AG04450 (cell line): ENCODE data around the gene RHOT1. TPM values are rescaled to one million over a fixed set of nuclear protein-coding genes. Genes with fewer than 3 reads are reported as not detected.
"Not testable (repeated sequence)": the region's sequence is repeated elsewhere in the genome, so short reads cannot be mapped to it uniquely, and the experiment has no call there.

ENCODE experiments used
- CTCF ChIA-PET: fragments of 300-600, 350-600 bp; formaldehyde crosslinking; extraction: SDS; loops from one replicate; lab custom pipeline; 2022; ENCODE audit warnings: antibody characterized with exemption, inconsistent platforms; lab: Charles Lee
- POLR2A ChIA-PET: fragments of 350-600 bp; formaldehyde crosslinking; extraction: SDS; loops from one replicate; lab custom pipeline; 2021; ENCODE audit warnings: antibody characterized with exemption, inconsistent platforms; lab: Yijun Ruan, JAX
- DNase-seq: peaks from one replicate; pipeline ENCODE4 v3.0.0-alpha.2; 2011; ENCODE audit warnings: low read depth, low spot score
- H3K27ac ChIP-seq: one replicate; pipeline ENCODE4 v1.5.1; 2012; ENCODE audit warnings: low read depth, low read length, control low read depth
- H3K27me3 ChIP-seq: one replicate; pipeline ENCODE4 v1.6.0; 2012; ENCODE audit warnings: low read length; ENCODE audit not compliant: control insufficient read depth, insufficient read depth
- H3K4me3 ChIP-seq: 2 replicates; pipeline ENCODE4 v1.5.1; 2011; ENCODE audit warnings: mild to moderate bottlenecking, low read depth, low read length, control low read depth
- H3K9me3 ChIP-seq: 2 replicates; pipeline ENCODE4 v1.5.1; 2012; ENCODE audit warnings: low read length; ENCODE audit not compliant: control insufficient read depth, insufficient read depth
- CTCF ChIP-seq: IDR thresholded peaks from 2 replicates; pipeline ENCODE4 v1.5.1; 2011; ENCODE audit warnings: low read depth, low read length, control low read depth, inconsistent platforms
- polyA plus RNA-seq: library from polyadenylated mRNA; depleted of rRNA; stranded (reverse); fragments of >200 nt; gene quantifications from 2 replicates; pipeline ENCODE4 v1.2.3, GENCODE V29; 2011

Gene RHOT1
- polyA plus RNA-seq, 1 experiment = 59.0 TPM

DNA sequence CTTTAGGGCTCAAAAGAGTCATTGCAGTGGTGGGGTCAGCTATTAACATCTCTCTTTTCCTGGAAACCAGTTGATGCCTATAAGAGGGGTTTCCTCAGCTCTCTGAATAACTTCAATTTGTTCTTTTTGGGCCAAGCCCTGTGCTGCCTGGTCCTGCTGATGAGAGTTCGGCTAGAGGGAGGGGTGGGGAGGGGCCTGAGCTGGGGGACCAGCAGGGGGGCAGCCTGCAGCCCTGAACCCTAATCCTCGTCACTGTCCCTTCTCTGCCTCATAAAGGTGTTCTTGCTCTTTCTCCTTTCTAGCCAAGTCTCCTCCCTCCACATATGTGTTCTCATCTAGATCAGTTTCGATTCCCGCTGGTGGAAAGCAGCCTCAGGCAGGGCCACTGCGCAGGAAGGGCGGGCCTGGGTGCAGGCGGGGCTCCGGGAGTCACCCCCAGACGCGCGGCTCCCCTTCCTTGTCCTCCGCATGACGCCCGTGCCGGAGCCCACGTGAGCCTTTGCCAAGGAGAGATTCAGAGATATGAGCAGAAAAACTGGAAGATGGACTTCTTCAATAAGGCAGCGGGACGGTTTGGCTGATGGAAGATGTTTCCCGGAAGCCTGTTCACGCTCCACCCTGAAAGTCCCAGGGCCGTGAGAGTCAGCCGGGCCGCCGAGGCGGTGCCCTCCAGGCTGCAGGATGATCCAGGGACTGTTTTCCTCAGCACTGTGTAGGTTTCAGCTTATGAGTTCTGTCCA lies 15.0 kb upstream of the RHOT1 start:
- H3K27ac ChIP-seq = peak overlapping the region; percentile 33
- peak; percentile 15 for DNase-seq
- ChIA-PET CTCF (interaction anchor here (1.6 kb wide), 1 partner anchor 11 kb away, joined by 17 read pairs; no protein-coding TSS in a partner anchor), POLR2A (no interaction called here)
- H3K27me3 ChIP-seq = no peaks in the 10 kb centered on the region
- peak overlapping the region; percentile 62 for H3K4me3 ChIP-seq
- TF ChIP-seq CTCF = no peak
- no peaks in the 10 kb centered on the region for H3K9me3 ChIP-seq

- POLR2A ChIA-PET, H3K9me3 ChIP-seq, H3K27me3 ChIP-seq, H3K27ac ChIP-seq, DNase-seq: not testable (repeated sequence)
- CTCF ChIA-PET = interaction anchor here (1.1 to 1.6 kb wide), 2 partner anchors 10 to 13 kb away, joined by 4 to 17 read pairs; no protein-coding TSS in a partner anchor
- peak overlapping the region; percentile 31 for H3K4me3 ChIP-seq
Measured at GRCh38 chr17:32128470-32128869, 13.8 kb upstream of the RHOT1 start.

- 0 out of 2 replicates have a peak, but pooled peaks have one; percentile 14 for TF ChIP-seq CTCF
- H3K4me3 ChIP-seq, POLR2A ChIA-PET, H3K9me3 ChIP-seq, H3K27ac ChIP-seq, DNase-seq, H3K27me3 ChIP-seq: not testable (repeated sequence)
- CTCF ChIA-PET = interaction anchor here (0.6 to 2.0 kb wide), 2 partner anchors 14 to 129 kb away, joined by 3 to 15 read pairs; partner anchors contain the start of gene LRRC37B
Measured at GRCh38 chr17:32135497-32136117, 6.7 kb upstream of the RHOT1 start.

DNA sequence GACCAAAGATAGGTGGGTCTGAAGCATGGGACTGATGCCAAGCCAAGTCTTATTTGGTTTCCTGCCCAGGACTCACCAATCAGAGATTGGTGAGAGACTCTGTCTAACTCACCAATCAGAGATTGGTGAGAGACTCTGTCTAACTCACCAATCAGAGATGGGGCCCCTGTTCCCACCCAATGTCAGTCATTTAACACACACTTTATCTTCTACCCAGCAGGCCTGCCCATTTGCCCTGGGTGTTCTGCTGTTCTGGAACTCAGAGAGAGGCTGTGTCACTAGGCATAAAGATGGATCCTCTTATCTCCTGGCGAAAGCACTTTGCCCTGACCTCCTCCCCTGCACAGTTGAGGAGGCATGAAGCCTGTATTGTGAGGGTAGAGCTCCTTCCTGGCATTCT lies 5.4 kb upstream of the RHOT1 start:
- Histone ChIP-seq H3K9me3 (peaks cover 4% of the 10 kb centered on the region; the same call in 1 of the 2 replicates), H3K4me3 (no peak overlapping the region), H3K27ac (no peak overlapping the region), H3K27me3 (no peaks in the 10 kb centered on the region)
- DNase-seq = no peak
- POLR2A ChIA-PET = no interaction called here
- CTCF ChIA-PET = interaction anchor here (1.3 to 2.0 kb wide), 2 partner anchors 130 to 700 kb away, joined by 4 to 15 read pairs; partner anchors contain the start of gene LRRC37B
- TF ChIP-seq CTCF = no peak

DNA sequence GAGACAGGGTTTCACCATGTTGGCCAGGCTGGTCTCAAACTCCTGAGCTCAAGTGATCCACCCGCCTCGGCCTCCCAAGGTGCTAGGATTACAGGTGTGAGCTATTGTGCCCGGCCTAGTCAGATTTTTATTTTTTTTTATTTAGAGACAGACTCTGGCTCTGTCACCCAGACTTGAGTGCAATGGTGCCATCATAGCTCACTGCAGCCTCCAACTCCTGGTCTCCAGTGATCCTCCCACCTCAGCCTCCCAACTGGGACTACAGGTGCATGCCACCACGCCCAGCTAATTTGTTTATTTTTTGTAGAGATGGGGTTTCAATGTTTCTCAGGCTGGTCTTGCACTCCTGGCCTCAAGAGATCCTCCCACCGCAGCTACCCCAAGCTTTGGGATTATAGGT lies 2.8 kb upstream of the RHOT1 start:
- not testable (repeated sequence) for H3K27me3 ChIP-seq, DNase-seq, H3K27ac ChIP-seq, H3K9me3 ChIP-seq, H3K4me3 ChIP-seq
- ChIA-PET CTCF (interaction anchor here (0.6 to 2.5 kb wide), 15 partner anchors 11 to 595 kb away, joined by 3 to 17 read pairs (median 4); partner anchors contain the start of gene LRRC37B), POLR2A (interaction anchor here (1.0 kb wide), 1 partner anchor 132 kb away, joined by 3 read pairs; no protein-coding TSS in a partner anchor)
